Measurements from ENCODE around the gene TEX10. TPM values are rescaled to one million over a fixed set of nuclear protein-coding genes. Genes with fewer than 3 reads are reported as not detected.

TEX10 gene
- polyA plus RNA-seq, 1 of the 3 experiments (the other 2 are of a cell fraction): 12.7 TPM

DNA sequence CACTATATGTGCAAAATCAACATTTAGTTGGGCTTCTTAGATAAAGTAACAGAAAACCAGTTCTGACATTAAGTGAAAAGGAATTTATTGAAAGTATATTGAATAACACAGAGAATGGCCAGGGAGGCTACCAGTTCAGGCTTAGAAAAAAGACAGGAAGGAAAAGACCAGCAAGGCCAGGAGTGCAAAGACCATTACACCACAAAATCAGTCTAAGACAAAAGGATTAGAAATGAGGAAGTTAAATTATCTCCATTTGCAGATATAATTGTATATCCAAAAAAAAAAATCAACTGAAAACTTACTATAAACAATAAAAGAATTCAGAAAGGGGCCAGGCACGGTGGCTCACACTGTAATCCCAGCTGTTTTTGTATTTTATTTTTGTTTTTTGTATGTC is 4.8 kb upstream of the TEX10 start:
- Histone ChIP-seq H3F3A (replicated peaks; ENCODE audit: insufficient read depth) (no peaks in the 10 kb centered on the region), H3K9ac (no peak overlapping the region), H3K27me3 (ENCODE audit: insufficient read depth) (no peaks in the 10 kb centered on the region), H3K9me2 (no peaks in the 10 kb centered on the region), H3K4me1 (ENCODE audit: control insufficient read depth in 1 of 2, insufficient read depth in 2 of 2, low read depth in 1 of 2, low read length in 1 of 2) (peaks cover 0 to 3% of the 10 kb centered on the region in 2 experiments; a peak in 2 of 4 replicates), H3K4me3 (ENCODE audit: low read depth in 2 of 2, low read length in 1 of 2) (no peak overlapping the region), H2AFZ (ENCODE audit: low read depth) (no peak overlapping the region), H4K20me1 (ENCODE audit: insufficient read depth) (no peaks in the 10 kb centered on the region), H3K9me3 (no peaks in the 10 kb centered on the region), H3K4me2 (no peak overlapping the region), H3K27ac (ENCODE audit: low read depth in 2 of 2, low read length in 1 of 2) (no peak overlapping the region), H3K79me2 (ENCODE audit: insufficient read depth) (peaks cover 7% of the 10 kb centered on the region), H3K36me3 (replicated peaks in 1 of 2; ENCODE audit: control insufficient read depth in 1 of 2, insufficient read depth in 2 of 2, low read length in 1 of 2) (peaks cover 0 to 7% of the 10 kb centered on the region in 2 experiments)
- TF ChIP-seq RFX5 (IDR thresholded peaks at IDR 0.05; ENCODE audit: low read length) (no peak), NRF1 (IDR thresholded peaks at IDR 0.05; ENCODE audit: low read depth, low read length) (no peak), RAD21 (IDR thresholded peaks at IDR 0.05; ENCODE audit: low read length) (no peak), EP300 (IDR thresholded peaks at IDR 0.05; ENCODE audit: borderline replicate concordance in 1 of 2, low read depth in 1 of 2, low read length in 1 of 2) (no peak), ELF1 (IDR thresholded peaks at IDR 0.05) (no peak), RCOR1 (IDR thresholded peaks at IDR 0.05; ENCODE audit: low read length) (no peak), GABPA (IDR thresholded peaks at IDR 0.05; ENCODE audit: low read depth) (no peak), SIN3A (IDR thresholded peaks at IDR 0.05; ENCODE audit: borderline replicate concordance, low read depth, low read length) (no peak), EZH2phosphoT487 (IDR thresholded peaks at IDR 0.05; ENCODE audit: borderline replicate concordance, low read depth) (no peak), FOXJ3 (CRISPR knock-in tag; IDR thresholded peaks at IDR 0.05) (no peak)
- TF ChIP-seq, protein P1, sequence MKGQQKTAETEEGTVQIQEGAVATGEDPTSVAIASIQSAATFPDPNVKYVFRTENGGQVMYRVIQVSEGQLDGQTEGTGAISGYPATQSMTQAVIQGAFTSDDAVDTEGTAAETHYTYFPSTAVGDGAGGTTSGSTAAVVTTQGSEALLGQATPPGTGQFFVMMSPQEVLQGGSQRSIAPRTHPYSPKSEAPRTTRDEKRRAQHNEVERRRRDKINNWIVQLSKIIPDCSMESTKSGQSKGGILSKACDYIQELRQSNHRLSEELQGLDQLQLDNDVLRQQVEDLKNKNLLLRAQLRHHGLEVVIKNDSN (IDR thresholded peaks at IDR 0.05; ENCODE audit: borderline replicate concordance, low read depth): no peak
- TF ChIP-seq, protein P2, sequence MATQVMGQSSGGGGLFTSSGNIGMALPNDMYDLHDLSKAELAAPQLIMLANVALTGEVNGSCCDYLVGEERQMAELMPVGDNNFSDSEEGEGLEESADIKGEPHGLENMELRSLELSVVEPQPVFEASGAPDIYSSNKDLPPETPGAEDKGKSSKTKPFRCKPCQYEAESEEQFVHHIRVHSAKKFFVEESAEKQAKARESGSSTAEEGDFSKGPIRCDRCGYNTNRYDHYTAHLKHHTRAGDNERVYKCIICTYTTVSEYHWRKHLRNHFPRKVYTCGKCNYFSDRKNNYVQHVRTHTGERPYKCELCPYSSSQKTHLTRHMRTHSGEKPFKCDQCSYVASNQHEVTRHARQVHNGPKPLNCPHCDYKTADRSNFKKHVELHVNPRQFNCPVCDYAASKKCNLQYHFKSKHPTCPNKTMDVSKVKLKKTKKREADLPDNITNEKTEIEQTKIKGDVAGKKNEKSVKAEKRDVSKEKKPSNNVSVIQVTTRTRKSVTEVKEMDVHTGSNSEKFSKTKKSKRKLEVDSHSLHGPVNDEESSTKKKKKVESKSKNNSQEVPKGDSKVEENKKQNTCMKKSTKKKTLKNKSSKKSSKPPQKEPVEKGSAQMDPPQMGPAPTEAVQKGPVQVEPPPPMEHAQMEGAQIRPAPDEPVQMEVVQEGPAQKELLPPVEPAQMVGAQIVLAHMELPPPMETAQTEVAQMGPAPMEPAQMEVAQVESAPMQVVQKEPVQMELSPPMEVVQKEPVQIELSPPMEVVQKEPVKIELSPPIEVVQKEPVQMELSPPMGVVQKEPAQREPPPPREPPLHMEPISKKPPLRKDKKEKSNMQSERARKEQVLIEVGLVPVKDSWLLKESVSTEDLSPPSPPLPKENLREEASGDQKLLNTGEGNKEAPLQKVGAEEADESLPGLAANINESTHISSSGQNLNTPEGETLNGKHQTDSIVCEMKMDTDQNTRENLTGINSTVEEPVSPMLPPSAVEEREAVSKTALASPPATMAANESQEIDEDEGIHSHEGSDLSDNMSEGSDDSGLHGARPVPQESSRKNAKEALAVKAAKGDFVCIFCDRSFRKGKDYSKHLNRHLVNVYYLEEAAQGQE (IDR thresholded peaks at IDR 0.05; ENCODE audit: low read depth, low read length): no peak
- TF ChIP-seq, protein P3, sequence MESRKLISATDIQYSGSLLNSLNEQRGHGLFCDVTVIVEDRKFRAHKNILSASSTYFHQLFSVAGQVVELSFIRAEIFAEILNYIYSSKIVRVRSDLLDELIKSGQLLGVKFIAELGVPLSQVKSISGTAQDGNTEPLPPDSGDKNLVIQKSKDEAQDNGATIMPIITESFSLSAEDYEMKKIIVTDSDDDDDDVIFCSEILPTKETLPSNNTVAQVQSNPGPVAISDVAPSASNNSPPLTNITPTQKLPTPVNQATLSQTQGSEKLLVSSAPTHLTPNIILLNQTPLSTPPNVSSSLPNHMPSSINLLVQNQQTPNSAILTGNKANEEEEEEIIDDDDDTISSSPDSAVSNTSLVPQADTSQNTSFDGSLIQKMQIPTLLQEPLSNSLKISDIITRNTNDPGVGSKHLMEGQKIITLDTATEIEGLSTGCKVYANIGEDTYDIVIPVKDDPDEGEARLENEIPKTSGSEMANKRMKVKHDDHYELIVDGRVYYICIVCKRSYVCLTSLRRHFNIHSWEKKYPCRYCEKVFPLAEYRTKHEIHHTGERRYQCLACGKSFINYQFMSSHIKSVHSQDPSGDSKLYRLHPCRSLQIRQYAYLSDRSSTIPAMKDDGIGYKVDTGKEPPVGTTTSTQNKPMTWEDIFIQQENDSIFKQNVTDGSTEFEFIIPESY (IDR thresholded peaks at IDR 0.05; ENCODE audit: borderline replicate concordance, low read depth): no peak
- POLR2A ChIA-PET: no interaction called here
- CTCF ChIA-PET: no interaction called here
- no peak for DNase-seq
- 90% methylated on average over 1 of the region's 1 CpG for WGBS (ENCODE audit: low lambda C conversion rate)
